Measurements from ENCODE around the gene GRIN2C.

GRIN2C gene

GRCh38 chr17:74818291-74818938, 41.3 kb downstream of the GRIN2C start:
- no peak for DNase-seq

DNA sequence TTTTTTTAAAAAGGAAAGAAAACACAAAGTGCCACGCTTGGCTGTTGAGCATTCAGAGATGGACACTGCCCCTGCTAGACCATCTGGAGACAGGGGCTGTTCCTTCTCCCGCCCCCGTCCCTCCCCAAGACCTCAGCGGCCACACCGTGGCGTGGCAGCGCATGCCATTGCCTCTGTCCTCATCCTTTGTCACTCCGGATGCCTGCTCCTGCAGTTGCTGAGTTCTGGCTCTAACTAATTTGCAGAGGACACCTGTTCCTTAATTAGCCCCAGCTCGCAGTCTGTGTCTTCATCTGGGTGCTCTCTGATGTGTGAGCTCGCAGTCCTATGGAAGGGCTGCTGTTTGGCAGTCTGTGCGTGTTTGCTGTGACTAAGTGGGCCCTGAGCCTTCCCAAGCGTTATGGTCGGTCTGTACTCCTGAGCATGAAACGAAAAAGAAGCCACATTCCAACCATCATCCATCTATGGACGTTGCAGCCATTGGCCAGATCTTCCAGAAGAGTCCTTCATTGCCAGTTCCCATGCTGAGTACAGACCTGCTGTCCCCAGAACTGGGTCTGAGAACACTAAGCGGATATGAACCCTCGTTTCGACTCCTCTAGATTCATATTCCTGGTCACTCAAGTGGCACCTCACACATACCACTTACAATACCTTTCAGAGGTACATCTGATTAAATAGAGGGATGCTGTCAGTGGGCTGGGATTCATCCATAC, 42.6 kb downstream of the GRIN2C start:
- no peak for DNase-seq

DNA sequence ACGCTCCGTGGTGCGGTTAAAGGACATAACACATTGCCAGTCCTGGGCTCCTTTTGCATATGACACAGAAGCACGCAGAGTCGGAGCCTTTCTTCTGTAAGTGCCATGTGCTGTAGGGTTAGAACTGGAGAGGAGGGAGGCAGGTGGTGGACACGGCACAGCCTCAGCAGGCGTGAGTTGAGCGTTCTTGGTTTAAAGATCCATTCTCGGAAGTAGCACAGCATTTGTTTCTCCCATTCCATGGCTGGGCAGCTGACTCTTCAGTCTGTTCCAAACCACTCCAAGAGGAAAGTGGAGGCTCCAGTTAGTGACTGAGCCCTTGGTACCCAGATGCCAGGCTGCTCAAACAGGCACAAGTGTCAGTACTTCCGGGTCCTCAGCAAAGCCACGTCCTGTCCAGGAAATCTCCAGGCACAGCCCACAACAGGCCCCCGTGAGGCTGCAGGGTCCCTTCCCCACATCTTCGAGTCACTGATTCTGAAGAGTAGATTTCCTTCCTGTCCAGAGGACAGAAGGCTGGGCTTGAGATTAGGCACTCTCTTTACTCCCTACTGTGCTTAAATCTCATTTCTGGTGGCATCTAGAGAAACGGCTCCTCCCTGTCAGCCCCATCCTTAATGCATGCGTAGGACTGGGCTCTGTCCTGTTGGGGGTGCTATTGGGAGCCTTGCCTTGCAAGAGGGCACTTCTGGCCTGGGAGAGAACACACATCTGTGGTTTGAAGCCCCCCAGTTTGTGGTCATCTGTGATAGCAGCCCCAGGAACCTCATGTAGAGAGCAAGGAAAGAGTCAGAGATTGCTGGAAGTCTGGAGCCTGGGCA, 43.9 kb downstream of the GRIN2C start:
- DNase-seq, result no peak

- DNase-seq, result no peak
Measured at GRCh38 chr17:74815067-74815466, 44.6 kb downstream of the GRIN2C start.

- DNase-seq, result no peak
Measured at GRCh38 chr17:74814453-74814852, 45.2 kb downstream of the GRIN2C start.

GRCh38 chr17:74812109-74813009, 47.3 kb downstream of the GRIN2C start:
- DNase-seq, result no peak

DNA sequence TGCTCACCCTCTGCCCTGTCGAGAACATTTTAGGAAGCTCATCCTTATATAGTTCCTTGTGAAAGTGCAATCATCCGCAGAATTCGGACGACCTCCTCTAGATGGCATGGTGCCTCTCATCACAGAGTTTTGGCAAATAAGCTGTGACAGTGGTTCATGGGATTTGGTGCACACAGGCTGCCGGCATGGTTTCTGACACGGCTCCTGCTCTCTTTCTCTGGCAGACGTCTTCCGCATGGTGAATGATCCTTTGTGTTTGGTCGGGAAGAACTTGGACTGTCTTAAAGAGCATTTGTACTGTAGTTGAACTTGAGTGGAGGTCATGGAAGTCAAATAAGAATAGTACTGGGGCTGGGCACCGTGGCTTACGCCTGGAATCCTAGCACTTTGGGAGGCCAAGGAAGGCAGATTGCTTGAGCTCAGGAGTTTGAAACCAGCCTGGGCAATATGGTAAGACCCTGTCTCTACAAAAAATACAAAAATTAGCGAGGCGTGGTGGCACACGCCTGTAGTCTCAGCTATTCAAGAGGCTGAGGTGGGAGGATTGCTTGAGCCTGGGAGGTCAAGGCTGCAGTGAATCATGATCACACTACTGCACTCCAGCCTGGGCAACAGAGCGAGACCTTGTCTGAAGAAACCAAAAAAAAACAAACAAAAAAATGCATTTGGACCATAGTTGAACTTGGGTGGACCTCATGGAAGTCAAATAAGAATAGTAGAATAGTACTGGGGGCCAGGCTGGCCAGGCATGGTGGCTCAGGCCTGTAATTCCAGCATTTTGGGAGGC, 48.8 kb downstream of the GRIN2C start:
- DNase-seq, result no peak

DNA sequence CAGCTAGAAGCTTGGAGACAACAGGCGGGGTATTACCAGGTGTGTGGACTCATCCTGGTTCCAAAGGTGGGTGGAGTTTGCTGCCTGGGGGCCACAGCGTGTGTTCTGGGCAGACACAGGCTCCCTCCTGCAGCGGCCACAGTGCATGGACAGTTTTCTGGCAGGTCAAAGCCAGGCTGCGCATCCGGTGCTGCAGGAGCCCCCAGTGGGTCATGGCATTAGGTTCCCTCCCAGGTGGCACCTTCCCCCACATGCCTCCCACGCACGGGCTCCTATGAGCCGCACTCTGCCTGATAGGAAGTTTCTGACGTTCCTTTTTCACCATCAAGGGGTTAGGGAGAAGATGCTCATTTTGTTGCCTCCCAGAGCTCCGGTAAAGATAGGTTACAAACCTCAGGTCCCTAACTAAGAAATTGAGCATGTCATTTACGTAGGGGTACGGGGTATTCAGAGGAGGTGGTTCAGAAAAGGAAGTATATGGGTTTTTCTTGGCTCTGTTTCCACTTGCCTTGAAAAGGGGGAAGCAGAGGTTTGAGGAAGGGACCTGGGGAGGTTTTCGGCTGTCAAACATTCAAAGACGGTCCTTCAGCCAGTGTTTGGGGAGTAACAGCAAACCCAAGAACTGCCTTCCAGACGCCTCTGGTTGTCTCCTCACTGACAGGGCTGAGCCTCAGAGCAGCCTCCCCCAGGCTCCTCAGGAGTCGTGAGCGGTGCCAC, 50.8 kb downstream of the GRIN2C start:
- no peak for DNase-seq

DNA sequence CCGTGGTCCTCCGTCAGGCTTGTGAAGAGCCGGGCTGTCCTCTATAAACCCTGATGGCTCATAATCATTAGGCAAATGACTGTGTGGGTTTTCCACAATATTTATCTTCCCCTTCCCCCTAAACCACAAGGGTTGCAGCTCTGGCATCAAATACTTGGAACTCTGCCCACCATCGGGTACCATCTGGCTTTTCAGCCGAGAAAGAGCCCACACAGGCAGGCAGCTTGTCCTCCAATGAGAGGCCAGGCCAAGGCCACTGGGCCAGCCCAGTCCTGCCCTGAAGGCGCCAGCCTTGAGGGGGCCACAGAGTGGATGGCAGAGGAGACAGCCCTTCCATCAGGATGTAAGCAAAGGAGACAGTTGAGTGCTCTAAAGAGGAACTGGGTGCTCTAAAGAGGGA, 51.8 kb downstream of the GRIN2C start:
- DNase-seq, result no peak

GRCh38 chr17:74807441-74807840, 52.2 kb downstream of the GRIN2C start:
- DNase-seq, result no peak

DNA sequence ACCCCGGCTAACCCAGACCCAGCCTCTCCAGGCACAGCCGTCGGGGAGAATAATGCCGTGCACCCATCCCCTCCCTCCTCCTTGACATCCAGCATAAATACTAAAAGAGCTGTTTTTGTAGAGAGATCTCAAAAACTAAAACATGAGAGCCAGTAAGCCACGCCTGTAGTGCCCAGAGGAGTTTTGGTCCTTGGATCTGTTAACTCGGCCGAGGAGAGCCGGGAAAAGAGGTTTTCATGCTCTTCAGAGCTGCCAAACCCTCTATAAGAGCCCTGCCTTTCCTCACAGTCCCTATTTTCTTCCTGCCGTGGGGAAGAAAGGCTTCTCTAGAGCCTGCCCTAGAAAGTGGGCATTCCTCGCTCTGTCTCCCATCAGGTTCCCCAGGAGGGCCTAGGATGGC, 53.4 kb downstream of the GRIN2C start:
- no peak for DNase-seq

DNA sequence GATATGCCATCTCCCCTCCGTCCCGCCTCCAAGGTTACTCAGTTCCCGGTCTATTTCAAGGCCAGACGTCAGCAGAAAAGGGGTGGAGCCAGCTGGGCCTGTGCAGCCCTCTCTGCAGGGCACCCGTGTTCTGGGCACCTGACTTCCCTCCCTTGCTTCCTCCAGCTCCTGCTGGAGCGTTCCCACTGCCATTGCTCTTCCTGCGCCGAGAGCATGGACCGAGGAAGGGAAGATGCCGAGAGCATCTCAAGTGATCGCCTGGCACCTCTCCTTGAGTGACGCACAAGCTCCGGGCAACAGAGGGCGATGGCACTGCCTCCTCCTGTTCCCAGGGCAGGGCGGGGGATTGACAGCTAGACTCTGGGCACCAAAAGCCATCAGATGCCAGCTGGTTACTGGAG, 54.1 kb downstream of the GRIN2C start:
- no peak for DNase-seq

DNA sequence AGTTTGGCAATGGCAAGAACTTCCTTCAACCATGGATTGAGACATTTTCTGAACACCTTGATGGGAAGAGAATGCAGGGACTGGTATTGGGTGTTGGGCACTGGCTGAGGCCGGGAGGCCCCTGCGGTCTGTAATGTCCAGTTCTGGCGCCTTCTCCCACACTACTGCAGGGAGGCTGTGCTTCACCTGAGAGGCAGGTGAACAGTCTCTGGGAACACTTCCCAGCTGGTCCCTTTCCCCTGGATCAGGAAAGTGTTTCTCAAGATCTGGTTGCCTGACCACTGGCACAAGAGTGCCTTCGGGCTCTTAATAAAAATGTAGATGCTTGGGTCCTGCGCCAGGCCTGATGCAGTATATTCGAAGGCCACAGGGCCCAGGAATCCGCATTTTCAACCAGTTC, 55.0 kb downstream of the GRIN2C start:
- DNase-seq, result no peak

- no peak for DNase-seq
Measured at GRCh38 chr17:74803971-74804370, 55.7 kb downstream of the GRIN2C start.

DNA sequence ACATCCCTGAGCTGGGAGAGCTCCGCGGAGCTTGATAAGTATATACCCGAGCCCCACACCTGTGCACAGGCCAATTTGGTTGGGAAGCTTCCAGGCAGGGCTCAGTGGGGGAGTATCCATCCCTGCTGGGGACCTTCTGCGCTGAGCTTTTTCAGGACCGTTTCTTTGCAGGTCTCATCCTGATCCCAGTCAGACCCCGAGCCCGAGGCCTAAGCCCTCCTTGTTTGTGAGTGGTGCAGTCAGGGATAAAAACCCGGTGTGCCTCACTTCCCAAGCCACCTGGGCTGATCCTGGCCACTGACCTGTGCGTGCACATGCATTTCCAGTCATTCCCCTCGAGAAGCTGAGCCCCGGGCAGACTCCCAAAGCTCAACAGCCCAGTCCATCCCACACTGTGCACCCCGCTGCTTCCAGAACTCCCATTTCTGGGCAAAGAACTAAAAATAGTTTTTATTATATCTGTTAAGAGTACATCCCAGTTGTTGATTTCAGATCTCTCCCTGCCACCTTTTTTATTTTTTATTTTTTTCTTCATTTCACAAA, 56.2 kb downstream of the GRIN2C start:
- DNase-seq, result no peak

DNA sequence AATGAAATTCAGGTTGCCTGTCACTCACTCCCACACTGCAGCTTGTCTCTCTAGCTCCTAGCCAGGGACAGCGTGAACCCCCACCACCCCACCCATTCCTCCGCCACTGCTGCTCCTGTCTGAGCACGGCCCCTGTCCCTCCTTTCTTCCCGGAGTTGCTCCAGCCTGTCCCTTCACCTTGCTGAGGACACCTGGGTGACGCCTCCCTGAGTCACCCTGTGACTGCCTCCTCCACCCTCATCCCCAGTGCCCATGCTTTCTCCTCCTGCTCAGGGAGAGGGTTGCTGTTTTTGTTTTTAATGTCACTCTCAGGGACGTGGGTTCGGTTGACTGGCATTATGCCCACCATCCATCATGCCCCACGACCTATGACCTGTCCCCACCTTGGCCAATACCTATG, 57.8 kb downstream of the GRIN2C start:
- no peak for DNase-seq

DNA sequence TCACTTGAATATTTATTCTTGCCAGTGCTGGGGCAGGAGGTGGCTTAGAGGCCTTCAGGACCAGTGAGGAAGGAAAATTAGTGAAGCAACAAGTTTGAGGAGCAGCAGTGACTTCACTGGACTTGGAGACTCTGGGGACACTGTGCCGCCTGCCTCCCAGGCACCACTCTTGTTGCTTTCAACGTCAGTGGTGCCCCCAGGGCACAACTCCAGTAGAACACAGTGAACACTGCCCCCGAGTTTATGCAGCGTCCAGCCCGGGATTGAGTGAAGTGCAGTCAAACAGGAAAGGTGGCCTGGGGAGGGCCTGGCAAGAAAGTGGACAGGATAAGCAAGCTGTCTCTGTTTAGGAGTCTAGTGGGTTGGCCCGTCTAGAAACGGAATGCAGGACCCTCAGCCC, 59.2 kb downstream of the GRIN2C start:
- DNase-seq, result no peak

- DNase-seq, result no peak
Measured at GRCh38 chr17:74799097-74799496, 60.6 kb downstream of the GRIN2C start.

- no peak for DNase-seq
Measured at GRCh38 chr17:74798239-74798707, 61.4 kb downstream of the GRIN2C start.

DNA sequence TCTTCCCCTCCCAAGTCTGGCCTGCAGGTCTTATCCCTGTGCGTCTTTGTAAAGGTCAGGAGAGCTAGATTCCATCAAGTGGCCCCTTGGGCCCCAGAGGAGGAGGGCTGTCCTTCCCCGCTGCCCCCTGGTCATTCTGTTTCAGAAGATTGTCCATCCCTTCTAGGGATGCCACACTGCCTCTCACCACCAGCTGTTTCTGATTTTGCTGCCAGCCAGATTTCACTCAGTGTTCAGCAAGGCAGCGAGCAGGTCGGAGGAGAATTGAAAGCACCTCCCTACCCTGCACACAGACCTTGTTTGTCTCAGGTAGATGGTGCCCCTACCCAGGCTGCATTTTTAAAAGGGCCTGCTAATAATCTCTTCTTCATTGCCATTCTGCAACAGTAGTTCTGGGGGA, 61.9 kb downstream of the GRIN2C start:
- no peak for DNase-seq

DNA sequence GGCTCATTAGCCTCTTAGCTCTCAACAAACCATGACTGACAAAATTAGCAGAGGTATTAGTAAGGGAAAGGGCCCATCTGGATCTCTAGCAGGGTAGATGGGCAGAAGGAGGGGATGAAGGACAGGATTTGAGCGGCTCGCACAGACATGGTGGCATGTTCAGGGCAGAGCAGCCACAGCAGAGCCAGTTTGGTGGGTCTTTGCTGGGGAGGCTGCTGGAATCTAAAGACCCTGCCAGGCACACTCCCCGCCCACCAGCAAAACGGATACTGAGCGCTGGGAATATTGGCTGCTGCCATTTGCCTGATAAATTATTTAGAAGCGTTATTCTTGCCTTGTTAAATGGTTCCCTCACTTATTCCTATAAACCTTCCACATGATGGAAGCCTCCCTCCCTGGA, 62.8 kb downstream of the GRIN2C start:
- DNase-seq, result no peak
